ENCODE data around the gene IDH3B.

The IDH3B gene

DNA sequence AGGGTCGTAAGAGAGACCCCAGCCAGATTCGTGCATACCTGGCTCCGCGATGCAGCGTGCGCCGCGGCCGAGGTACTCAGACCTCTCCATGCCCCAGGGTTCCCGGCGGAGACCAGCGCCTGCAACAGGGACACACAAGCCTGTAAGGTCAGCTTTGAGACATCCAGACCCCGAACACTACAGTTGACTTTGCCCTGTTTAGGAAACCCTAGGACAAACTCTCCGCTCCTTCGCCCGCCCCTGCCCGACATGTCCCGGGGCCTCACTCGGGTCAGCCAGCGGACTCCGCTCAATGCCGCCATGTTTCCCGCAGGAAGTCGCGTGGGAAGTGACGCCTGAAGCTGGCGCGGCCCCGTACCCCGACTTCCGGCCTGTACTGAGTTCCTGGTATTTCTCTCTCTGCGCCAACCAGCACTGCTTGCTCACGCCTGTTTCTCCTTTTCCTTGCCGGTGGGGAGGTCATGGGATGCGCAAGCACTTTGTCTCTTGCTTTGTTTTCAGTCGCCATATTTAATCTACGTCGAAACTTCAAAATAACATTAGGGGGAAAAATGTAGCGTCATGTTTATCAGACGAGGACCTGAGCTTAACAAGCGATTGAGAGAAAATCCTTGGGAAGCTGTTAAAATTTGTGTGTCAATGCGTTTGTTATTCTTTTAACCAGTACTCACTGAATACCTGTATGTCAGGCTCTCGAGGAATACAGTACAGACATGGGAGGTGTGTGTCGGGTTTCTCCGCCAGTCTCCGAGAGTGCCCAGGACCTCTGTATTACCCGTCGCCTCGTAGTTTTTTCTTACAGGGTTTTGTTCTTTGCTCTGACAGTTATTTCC is at the start of gene IDH3B:
TSS of gene IDH3B (minus strand) at position 330 of the 833 bp plus-strand sequence. CDS start at position 302, 28 bp downstream.
- TF ChIP-seq GATA1 (IDR thresholded peaks at IDR 0.05; ENCODE audit: low read depth, low read length) (no peak), POLR2A (IDR thresholded peaks at IDR 0.05; ENCODE audit: low read length) (peak; percentile 96)

DNA sequence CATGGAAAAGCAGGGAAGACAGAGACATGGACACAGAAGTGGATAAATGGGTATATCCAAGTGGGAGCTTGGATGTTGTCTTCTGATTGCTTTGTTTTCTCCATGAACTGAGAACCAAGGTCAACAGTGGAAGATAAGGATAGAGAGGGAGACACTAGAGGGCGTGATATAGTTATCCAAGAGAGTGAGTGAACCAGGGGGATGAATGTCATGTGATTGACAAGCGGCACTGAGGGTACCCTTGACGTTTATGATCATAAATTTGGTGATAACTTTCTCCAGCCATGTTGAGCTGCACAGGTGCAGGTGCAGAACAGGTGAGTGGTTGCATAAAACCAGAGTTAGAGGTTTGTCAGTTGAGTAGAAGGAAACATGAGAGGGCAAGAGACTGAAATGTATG is 49.3 kb upstream of the IDH3B start:
- DNase-seq = peak in 1 of 2 experiments; percentile 15
- no peak for TF ChIP-seq POLR2A (IDR thresholded peaks at IDR 0.05; ENCODE audit: low read length)
- no peak for TF ChIP-seq GATA1 (IDR thresholded peaks at IDR 0.05; ENCODE audit: low read depth, low read length)

More for the DNA sequence above, at the start of gene IDH3B:
- peak; percentile 95 for DNase-seq

DNA sequence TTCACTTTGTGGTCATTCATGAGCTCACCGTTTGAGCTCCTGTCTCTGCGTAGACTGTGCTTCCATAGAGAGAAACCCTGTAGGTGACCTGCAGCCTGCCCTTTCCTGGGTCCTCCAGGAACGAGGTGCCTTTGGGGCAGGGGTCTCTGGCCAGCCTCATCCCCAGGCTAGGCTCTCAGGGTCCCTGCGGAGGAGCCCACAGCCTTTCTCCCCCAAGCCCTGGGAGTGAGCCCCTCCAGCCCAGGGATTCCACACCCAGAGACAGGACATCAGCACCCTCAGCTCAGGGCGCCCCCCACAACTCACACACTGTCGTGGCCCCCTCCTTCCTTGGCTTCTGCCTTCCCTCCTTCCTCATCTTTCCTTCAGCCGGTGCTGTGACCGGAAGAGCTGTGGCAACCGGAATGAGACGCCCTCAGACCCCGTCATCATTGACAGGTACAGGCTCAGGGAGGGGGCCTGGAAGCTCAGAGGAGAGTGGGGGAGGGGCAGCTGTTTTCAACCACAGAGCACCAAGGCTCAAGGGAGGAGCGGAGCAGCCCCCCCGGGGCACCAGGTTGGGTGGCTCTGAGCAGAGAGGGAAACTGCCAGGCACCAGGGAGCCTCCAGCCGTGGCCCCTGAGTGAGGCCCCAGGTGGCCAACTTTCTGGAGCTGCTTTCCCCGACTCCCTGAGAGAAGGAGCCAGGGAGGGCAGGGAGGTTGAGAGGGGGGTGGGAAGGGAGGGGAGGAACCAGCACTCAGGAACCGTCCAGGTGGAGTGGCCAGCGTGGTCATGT is 45.4 kb upstream of the IDH3B start:
- no peak for DNase-seq
- TF ChIP-seq POLR2A (IDR thresholded peaks at IDR 0.05; ENCODE audit: low read length) (no peak), GATA1 (IDR thresholded peaks at IDR 0.05; ENCODE audit: low read depth, low read length) (no peak)

DNA sequence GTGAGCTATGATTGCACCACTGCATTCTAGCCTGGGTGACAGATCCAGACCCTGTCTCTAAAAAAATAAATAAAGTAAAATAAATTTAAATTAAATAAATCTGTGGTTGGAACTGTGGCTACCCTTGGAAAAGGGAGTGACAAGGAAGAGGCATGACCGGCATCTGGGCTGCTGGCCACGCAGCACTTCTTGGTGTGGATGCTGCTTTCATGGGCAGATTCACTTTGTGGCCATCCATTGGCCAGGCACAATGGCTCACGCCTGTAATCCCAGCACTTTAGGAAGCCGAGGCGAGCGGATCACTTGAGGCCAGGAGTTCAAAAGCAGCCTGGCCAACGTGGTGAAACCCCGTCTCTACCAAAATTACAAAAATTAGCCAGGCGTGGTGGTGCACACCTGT is 44.6 kb upstream of the IDH3B start:
- TF ChIP-seq POLR2A (IDR thresholded peaks at IDR 0.05; ENCODE audit: low read length) (no peak), GATA1 (IDR thresholded peaks at IDR 0.05; ENCODE audit: low read depth, low read length) (no peak)
- no peak for DNase-seq

DNA sequence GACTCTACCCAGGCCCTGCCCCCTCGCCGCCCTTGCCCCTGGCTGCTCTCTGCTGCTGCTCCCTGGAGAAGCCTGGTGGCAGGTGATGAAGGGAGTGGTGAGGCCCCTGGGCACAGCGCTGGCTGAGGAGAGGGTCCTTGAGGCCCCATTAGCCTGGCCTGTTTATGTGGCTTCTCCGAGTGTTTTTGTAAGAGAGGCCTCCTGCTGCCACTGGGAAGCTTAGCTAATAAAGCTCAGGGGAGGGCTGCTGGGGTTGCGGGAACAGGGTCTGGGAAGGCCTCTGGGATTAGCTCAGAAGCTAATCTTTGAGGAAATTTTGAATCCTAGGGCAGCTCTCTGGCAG is 44.0 kb upstream of the IDH3B start:
- TF ChIP-seq POLR2A (IDR thresholded peaks at IDR 0.05; ENCODE audit: low read length) = no peak
- no peak for TF ChIP-seq GATA1 (IDR thresholded peaks at IDR 0.05; ENCODE audit: low read depth, low read length)
- DNase-seq = no peak

DNA sequence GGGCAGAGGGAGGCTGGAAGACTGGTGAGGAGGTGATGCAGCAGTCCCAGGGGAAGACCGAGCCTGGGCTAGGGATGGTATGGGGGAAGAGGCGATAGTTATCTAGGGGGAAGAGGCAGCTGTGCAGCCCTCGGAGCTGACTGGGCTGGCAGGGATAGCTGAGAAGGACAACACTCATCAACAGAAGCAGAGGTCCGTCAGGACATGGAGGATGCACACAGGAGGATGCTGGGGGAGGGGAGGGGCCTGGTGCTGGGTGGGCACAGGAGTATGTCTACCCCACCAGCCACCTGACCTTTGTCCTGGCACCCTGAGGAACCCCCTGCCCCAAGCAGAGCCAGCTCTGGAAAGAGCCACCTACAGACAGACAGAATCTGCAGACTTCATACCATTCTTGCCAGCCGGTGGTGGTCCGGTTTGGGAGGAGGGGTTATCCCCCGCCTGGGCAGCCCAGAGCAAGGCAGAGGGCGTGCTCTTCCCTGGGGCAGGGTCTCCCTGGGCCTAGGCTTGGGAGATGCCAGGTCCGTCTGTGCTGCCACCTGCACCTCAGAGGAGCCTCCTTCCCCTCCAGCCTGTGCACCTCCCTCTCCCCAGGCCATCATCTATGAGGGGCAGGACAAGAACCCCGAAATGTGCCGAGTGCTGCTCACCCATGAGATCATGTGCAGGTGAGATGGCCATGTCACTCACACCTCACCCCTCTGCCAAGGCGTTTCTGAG is 43.5 kb upstream of the IDH3B start:
- TF ChIP-seq POLR2A (IDR thresholded peaks at IDR 0.05; ENCODE audit: low read length) (no peak), GATA1 (IDR thresholded peaks at IDR 0.05; ENCODE audit: low read depth, low read length) (no peak)
- no peak for DNase-seq

DNA sequence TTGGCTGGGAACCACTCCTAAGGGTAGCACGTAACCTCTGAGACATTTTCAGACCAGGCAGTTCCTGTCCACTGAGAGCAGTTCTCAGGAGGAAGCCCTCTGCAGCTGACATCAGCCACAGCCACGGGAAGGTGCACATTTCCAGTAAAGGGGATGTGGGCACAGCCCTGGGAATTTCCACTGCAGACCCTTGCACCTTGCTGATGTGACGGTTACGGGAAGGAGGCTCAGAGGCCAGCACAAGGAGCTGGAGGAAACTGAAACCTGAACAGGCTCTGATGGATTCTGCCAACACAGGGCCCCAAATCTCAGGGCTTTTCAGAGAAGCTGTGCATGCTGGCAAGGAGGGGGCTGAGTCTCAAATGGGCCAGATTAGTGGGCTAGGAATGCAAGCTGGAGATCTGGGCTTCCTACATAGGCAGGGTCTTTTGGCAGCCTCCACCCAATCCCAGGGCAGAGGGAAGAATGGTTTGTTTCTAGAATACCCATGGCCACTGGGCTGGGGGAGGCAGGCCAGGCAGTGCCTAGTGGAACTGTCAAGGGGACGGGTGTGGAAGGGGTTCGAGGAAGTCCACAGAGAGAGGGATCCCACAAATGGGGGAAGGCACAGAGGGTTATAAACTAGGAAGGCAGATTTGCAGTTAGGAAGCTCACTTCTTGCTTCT is 42.8 kb upstream of the IDH3B start:
- TF ChIP-seq GATA1 (IDR thresholded peaks at IDR 0.05; ENCODE audit: low read depth, low read length) (no peak), POLR2A (IDR thresholded peaks at IDR 0.05; ENCODE audit: low read length) (no peak)
- DNase-seq = no peak

DNA sequence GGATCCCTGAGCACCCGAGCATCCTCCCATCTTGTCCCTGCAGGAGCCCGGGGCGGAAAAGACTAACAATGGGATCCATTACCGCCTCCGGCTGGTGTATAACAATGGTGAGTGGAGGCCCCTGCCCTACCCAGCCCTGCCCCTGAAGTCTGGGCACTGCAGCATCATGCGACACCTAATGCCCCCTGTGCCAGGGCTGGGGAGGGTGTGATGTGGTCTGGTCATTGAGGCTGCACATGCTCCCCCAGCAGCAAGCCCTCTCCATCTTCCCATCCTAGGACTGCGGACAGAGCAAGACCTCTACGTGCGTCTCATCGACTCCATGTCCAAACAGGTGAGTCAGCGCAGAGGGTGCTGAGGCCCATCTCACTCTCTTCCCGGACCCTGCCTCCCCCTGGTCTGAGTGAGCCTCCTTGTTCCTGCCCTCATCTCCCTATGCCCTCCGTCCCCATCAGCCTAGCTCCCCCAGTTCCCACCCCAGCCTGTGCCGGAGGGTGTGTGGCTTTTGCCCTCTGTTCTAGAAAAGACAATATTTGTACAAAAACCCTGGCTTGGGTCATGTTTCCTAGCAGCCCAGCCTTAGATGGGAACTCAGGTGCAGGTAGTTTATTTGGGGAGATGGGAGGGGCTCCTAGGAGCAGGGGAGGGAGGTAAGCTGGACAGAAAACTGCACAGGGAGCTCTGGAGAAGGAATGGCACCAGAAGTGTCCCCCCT is 42.1 kb upstream of the IDH3B start:
- DNase-seq = no peak
- no peak for TF ChIP-seq POLR2A (IDR thresholded peaks at IDR 0.05; ENCODE audit: low read length)
- TF ChIP-seq GATA1 (IDR thresholded peaks at IDR 0.05; ENCODE audit: low read depth, low read length) = no peak

DNA sequence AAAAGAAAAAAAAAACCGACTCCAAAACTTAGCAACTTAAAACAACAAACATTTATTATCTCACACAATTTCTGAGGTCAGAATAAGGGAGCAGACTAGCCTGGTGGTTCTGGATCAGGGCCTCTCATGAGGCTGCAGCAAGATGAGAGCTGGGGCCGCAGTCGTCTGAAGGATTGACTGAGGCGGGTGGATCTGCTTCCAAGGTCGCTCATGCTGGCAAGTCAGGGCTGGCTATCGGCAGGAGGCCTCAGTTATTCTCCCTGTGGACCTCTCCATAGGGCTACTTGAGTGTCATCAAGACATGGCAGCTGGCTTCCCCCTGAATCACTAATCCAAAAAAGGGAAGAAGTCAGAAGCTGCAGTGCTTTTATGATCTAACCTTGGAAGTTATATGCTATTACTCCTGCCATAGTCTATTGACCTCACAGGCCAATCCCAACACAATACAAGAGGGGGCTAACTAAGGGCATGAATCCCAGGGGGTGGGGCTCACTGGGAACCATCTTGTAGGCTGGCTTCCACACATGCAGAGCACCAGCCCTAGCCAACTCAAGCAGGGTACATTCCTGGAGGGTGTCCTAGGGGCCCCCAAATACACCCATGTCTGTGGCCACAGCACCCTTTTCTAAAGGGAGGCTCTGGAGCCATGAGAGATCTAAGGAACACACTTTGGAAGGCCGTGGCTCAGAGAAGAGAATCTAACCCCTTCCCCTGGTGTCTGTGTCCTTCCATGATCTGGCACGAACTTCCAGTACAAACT is 39.9 kb upstream of the IDH3B start:
- no peak for TF ChIP-seq GATA1 (IDR thresholded peaks at IDR 0.05; ENCODE audit: low read depth, low read length)
- no peak for TF ChIP-seq POLR2A (IDR thresholded peaks at IDR 0.05; ENCODE audit: low read length)

DNA sequence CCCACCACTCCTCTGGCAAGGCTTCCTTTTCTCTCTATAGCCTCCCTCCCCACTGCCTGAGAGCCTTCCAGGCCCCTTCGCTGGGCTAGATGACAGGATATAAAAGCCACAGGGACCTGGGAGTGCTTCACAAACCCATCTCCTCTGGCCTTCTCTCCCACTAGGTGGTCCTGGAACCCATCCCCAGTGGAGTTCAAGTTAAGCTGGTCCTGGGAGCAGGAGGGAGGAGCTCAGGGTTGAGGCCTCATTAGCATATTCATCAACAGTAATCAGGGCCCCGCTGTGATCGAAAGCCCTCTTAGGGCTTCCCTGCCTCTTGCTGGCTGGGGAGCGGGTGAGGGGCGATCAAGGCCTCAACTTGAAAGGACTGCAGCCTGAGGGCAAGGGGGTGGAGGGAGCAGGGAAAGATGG is 37.7 kb upstream of the IDH3B start:
- no peak for DNase-seq

More for the DNA sequence above, 39.9 kb upstream of the IDH3B start:
- DNase-seq = no peak

DNA sequence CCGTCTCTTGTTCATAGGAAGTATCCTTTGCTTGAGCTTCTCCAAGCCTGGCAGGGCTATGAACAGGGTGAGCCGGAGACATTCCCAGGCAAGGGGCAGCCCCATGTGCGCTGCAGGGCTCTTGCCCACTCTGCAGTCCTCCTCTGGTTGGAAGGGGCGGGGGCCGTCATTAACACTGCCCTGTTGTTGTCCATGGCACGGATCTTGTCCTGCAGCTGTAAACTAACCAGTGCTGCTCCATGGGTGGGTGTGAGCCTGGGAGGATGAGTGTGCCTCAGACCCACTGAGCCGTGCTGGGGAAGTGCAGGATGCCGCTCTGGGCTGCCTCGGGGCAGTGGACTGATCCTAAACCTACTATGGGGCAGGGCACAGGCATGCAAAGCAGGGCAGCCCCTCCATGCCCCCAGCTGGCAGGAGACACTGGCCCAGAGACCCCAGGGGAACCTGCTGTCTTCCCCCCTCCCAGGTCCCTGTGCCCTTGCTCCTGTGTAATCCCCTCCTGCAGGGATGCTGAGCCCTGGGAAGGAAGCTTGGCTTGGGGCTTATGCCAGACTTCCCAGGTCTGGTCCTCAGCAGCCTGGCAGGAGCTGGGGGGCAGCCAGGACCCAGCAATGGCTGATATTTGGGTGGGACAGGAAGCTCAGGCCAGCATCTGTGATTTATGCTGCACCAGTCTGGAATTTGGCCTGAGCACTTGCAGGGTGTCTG is 37.1 kb upstream of the IDH3B start:
- DNase-seq = no peak
- no peak for TF ChIP-seq GATA1 (IDR thresholded peaks at IDR 0.05; ENCODE audit: low read depth, low read length)
- TF ChIP-seq POLR2A (IDR thresholded peaks at IDR 0.05; ENCODE audit: low read length) = no peak

More for the DNA sequence above, 37.7 kb upstream of the IDH3B start:
- TF ChIP-seq GATA1 (IDR thresholded peaks at IDR 0.05; ENCODE audit: low read depth, low read length) (no peak), POLR2A (IDR thresholded peaks at IDR 0.05; ENCODE audit: low read length) (no peak)

Measured in erythroblast (primary cell).